Activated naive CD4-positive, alpha-beta T cell treated with anti-CD3 and anti-CD28 coated beads for 36 hours (primary cell): Measurements from ENCODE around the gene SLC25A12. TPM values are rescaled to one million over a fixed set of nuclear protein-coding genes. Genes with fewer than 3 reads are reported as not detected.

Experiments used
- CTCF ChIA-PET: fragments of 350-600 bp; sonication (Branson Sonifier 250); formaldehyde crosslinking; loops from one replicate; lab custom pipeline; 2021; ENCODE audit warnings: antibody characterized with exemption; lab: Charles Lee
- DNase-seq: peaks from one replicate; pipeline ENCODE4 v3.0.0-alpha.2; 2020
- H3K27ac Mint-ChIP-seq: one replicate; pipeline ENCODE4 v1.8.0; 2021; ENCODE audit warnings: mild to moderate bottlenecking, mixed read lengths
- H3K27me3 Mint-ChIP-seq: one replicate; pipeline ENCODE4 v1.8.0; 2021; ENCODE audit warnings: low read depth, mixed read lengths
- H3K36me3 Mint-ChIP-seq: one replicate; pipeline ENCODE4 v1.8.0; 2021; ENCODE audit warnings: low read depth, mixed read lengths
- H3K4me1 Mint-ChIP-seq: one replicate; pipeline ENCODE4 v1.8.0; 2021; ENCODE audit warnings: low read depth, mixed read lengths
- H3K4me3 Mint-ChIP-seq: one replicate; pipeline ENCODE4 v1.8.0; 2021; ENCODE audit warnings: mild to moderate bottlenecking, moderate library complexity, mixed read lengths
- H3K9me3 Mint-ChIP-seq: one replicate; pipeline ENCODE4 v1.8.0; 2021; ENCODE audit warnings: mixed read lengths
- intact Hi-C: fragments of 100-400 bp; cut with micrococcal nuclease; formaldehyde crosslinking; loops from one replicate; pipeline ENCODE4 v1.15.1; 2023
- total RNA-seq, 2 experiments: library from RNA; stranded (reverse); gene quantifications; one replicate each; pipeline ENCODE4 v1.2.3, GENCODE V29; 2021

SLC25A12 gene
- total RNA-seq, 2 experiments from 2014 or later: 15.0 to 17.4 TPM

DNA sequence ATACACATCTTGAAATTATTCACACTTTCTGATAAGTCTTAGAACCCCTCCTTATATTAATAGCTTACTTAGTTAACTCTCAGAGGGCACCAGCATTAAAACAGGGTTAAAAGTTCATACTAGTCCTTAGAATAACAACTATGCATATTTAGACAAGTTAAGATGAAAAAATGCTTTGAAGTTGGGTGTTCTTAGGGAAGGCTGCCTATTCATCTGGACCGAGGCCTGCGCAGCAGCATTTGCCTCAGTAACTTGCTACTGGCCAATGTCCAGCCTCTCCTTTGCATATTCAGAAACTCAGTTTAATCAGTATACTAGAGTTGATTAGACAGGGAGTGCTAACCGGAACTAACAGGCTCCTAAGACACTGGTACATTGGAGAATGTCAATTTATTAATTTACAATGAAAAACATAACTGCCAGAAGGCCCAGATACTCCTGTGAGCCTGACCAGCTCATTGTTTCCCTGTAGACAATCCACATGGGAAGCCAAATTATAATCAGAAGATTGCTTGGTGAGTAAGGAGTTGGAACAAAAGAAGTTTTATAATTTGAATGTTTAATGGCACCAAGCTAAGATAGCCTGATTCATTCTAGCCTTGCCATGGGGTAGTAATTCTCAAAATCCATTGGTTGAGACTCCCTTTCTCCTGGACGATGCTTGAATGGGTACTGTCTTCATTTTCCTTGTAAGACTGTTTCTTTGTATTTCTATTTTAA lies 157.9 kb downstream of the SLC25A12 start:
- H3K27ac Mint-ChIP-seq: no peak overlapping the region
- intact Hi-C loops: no loop called here

More for the DNA sequence above, 157.9 kb downstream of the SLC25A12 start:
- Mint-ChIP-seq H3K4me3 (no peak overlapping the region), H3K9me3 (no peaks in the 10 kb centered on the region), H3K4me1 (no peaks in the 10 kb centered on the region), H3K27me3 (no peaks in the 10 kb centered on the region), H3K36me3 (peaks cover 22% of the 10 kb centered on the region)
- CTCF ChIA-PET: interaction anchor here (0.6 kb wide), 1 partner anchor 139 kb away, joined by 3 read pairs; no protein-coding TSS in a partner anchor
- DNase-seq: no peak

Other genes starting within 250 kb of the SLC25A12 start
- 10 to 100 TPM; 37.8 to 38.9 TPM for gene DYNC1I2, start 206.8 kb downstream of the SLC25A12 start, total RNA-seq
- gene HAT1, start 28.2 kb upstream of the SLC25A12 start, total RNA-seq: 10 to 100 TPM; 74.6 to 77.2 TPM
- gene METAP1D, start 105.7 kb upstream of the SLC25A12 start, total RNA-seq: 1 to 10 TPM; 2.5 to 3.4 TPM
- gene DLX1, start 191.3 kb upstream of the SLC25A12 start, total RNA-seq: not detected
- not detected for gene DLX2, start 208.7 kb upstream of the SLC25A12 start, total RNA-seq